Hepatocyte (in vitro differentiated cells): ENCODE measurements around the gene PRR5.

Source experiments
- EZH2 ChIP-seq: fragments of 200-600 bp; sonication (generic); IDR thresholded peaks from 2 replicates; pipeline ENCODE4 v1.6.1; 2016; ENCODE audit warnings: antibody characterized with exemption, mild to moderate bottlenecking, borderline replicate concordance
- TF ChIP-seq, protein P1 (sequence below): fragments of 200-600 bp; sonication (generic); IDR thresholded peaks from 2 replicates; pipeline ENCODE4 v1.5.1; 2016; ENCODE audit warnings: antibody characterized with exemption, mild to moderate bottlenecking; ENCODE audit not compliant: poor library complexity

- TF ChIP-seq, protein P1, sequence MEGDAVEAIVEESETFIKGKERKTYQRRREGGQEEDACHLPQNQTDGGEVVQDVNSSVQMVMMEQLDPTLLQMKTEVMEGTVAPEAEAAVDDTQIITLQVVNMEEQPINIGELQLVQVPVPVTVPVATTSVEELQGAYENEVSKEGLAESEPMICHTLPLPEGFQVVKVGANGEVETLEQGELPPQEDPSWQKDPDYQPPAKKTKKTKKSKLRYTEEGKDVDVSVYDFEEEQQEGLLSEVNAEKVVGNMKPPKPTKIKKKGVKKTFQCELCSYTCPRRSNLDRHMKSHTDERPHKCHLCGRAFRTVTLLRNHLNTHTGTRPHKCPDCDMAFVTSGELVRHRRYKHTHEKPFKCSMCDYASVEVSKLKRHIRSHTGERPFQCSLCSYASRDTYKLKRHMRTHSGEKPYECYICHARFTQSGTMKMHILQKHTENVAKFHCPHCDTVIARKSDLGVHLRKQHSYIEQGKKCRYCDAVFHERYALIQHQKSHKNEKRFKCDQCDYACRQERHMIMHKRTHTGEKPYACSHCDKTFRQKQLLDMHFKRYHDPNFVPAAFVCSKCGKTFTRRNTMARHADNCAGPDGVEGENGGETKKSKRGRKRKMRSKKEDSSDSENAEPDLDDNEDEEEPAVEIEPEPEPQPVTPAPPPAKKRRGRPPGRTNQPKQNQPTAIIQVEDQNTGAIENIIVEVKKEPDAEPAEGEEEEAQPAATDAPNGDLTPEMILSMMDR = no peak
- TF ChIP-seq EZH2 = no peak
Measured at GRCh38 chr22:44740307-44740706, 38.3 kb downstream of the PRR5 start.
